ENCODE results near the gene TNFRSF6B.
A peak's percentile ranks its signal among the peaks of the same experiment; 100 is the strongest.

The TNFRSF6B gene

DNA sequence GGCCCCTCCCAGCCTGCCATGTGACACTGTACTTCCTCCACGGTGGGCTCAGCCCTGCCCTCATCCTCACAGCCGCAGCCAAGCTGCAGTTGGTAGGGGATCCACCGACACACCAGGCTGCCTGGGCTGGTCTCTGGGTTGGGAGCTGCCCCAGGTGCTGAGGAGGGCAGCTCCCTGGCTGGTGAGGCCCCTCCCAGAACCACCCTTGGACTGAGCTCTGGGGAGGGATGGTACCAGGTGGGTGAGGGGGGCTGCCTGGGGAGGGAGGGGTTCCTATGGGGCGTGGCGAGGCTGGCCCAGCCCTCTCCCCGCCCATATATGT is 185 bp upstream of the TNFRSF6B start:
- no peak for DNase-seq (ENCODE audit: low read depth in 2 of 2)

DNA sequence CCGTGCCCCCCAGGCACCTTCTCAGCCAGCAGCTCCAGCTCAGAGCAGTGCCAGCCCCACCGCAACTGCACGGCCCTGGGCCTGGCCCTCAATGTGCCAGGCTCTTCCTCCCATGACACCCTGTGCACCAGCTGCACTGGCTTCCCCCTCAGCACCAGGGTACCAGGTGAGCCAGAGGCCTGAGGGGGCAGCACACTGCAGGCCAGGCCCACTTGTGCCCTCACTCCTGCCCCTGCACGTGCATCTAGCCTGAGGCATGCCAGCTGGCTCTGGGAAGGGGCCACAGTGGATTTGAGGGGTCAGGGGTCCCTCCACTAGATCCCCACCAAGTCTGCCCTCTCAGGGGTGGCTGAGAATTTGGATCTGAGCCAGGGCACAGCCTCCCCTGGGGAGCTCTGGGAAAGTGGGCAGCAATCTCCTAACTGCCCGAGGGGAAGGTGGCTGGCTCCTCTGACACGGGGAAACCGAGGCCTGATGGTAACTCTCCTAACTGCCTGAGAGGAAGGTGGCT is 960 bp downstream of the TNFRSF6B start:
- no peak for DNase-seq (ENCODE audit: low read depth in 2 of 2)

DNA sequence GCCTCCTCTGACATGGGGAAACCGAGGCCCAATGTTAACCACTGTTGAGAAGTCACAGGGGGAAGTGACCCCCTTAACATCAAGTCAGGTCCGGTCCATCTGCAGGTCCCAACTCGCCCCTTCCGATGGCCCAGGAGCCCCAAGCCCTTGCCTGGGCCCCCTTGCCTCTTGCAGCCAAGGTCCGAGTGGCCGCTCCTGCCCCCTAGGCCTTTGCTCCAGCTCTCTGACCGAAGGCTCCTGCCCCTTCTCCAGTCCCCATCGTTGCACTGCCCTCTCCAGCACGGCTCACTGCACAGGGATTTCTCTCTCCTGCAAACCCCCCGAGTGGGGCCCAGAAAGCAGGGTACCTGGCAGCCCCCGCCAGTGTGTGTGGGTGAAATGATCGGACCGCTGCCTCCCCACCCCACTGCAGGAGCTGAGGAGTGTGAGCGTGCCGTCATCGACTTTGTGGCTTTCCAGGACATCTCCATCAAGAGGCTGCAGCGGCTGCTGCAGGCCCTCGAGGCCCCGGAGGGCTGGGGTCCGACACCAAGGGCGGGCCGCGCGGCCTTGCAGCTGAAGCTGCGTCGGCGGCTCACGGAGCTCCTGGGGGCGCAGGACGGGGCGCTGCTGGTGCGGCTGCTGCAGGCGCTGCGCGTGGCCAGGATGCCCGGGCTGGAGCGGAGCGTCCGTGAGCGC is 1.6 kb downstream of the TNFRSF6B start:
- no peak for DNase-seq (ENCODE audit: low read depth in 2 of 2)

DNA sequence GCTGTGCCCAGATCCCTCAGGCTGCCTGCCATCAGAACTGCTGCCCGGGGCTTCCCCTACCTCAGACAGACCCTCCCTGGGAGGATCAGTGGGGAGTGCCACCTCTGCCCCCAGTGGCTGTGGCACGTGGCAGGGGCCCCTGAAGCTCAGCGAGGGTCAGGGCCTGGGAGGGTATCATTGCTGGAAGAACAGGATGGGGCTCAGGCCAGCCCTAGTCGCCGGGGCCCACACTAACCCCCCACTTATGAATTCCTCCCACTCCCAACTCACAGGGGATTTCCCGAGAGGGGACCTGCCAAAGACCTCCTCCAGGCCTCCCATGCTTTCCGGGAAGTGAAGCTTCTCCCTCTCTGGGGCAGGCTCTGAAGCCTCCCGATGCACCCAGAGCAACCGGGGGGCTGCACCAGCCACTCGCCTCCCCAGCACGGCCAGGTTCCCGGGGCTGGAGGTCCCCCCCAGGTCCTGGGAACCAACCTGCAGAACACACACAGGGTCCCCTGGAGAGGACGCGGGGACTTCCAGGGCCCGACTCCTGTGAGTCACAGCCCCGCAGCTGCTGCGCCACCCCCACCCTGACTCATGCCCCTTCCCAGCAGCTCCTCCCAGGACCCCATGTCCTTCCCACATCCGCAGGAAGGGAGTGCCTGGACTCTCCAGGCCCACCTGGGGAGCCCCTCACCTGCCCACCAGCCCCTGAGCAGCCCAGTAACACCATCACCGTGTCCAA is 2.5 kb downstream of the TNFRSF6B start:
- DNase-seq (ENCODE audit: low read depth in 2 of 2) = peak; percentile 40 to 55

DNA sequence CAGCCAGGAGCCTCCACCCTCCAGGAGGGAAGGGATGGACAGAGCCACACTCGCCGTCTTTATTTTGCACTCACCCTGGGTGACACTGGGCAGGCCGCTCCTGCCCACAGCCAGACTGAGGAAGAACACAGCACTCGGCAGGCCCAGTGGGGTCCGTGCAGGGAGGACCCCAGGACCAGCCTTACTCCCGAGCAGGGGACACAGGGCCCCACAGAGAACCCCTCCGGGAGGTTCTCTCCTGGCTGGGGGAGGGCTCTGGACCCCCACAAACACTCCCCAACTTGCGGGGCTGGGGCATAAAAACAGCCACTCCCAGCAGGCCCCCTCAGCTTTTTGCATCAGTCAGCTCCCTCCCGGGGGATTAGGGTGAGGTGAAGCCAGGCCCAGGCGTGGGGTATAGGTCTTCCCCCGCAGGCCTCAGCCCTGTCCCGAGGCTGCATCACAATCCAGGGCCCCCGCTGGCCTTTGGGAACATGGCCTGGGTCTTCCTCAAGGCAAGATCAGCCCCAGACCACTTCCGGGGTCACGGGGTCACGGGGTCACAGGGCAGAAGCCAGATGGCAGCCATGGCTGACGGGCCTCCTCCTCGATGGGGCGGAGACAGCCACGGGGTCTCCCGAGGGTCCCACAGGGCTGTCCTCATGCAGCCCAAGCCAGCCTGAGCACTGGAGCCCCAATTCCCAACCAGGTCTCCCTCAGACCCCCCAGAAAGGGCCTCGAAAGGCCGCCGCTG is 3.2 kb downstream of the TNFRSF6B start:
- DNase-seq (ENCODE audit: low read depth in 2 of 2) = no peak

DNA sequence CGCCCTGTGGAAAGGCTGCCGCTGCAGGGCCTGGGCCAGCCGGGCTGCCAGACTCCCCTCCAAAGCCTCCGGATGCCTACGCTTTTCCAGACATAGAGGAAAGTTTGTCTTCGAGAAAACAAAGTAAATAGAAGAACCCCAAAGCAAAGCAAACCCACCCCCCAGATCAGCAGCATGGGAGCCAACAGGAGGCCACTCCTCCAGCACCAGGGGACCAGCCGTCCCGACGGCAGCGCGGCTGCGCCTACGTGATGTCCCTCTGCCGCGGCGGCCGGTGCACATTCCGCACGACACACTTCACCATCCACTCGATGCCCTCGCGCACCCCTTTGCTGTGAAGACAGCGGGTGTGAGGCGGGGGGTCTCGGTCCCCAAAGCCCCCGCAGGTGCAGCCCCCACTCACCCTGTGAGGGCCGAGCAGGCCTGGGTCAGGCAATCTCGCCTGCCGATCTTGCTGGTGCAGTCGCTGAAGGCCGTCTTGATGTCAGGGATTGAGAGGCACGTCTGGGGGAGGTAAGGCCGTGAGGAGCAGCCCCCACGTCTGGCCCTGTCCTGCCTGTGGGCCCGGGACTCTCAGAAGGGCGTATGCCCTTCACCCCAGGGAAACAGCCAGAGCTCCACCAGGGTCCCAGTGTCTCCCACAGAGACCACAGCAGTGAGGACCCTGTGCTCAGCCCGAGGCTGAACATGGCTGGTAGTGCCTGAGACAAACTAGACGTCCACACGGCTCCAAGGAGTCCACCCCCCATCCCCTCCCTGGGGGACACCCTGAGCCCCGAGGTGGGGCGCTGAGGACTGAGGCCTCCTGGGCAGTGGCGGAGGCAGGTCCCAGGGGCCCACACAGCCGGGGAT is 4.0 kb downstream of the TNFRSF6B start:
- no peak for DNase-seq (ENCODE audit: low read depth in 2 of 2)

DNA sequence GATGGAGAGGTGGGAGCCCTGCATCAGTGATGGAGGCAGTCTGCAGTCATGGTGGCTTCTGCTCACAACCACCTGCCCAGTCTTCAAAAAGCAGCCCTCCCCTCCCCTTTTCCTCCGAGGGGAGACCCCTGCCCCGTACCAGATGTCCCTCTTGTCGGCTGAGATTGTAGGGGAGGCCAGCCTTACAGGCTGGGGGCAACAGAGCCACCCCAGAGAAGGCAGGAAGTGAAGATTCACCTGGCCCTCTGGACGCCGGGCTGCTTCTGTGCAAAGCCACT is 4.5 kb downstream of the TNFRSF6B start:
- no peak for DNase-seq (ENCODE audit: low read depth in 2 of 2)

DNA sequence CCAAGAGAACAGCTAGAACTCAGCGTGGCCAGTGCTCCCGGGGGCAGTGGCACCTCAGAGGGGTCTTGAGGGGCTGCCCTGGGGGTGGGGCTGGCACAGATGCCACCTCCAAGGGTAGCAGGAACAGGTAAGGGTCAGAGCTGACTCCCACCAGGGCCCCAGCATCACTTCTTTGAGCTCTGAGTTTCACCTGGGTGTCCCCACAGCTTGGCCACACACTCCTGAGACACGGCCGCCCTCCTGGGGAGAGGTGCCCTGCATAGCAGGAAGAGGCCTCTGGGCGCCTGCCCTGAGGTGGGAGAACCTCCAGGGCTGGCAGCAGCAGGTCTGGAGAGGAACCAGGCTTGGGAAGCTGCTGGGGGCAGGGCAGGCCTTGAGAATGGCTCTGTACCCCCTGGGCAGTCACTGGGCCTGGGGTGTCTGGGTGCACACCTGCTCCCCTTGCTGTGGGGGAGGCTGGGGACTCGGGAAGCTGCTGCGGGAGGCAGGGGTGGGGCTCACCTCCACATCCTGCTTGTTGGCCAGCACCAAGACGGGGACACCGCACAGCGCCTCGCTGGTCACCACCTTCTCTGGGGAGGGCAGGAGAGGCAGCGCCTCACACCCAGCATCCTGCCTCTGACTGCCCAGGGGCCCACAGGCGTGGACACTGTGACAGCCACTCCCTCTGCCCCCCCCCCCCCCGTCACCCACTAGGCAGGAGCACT is 5.0 kb downstream of the TNFRSF6B start:
- DNase-seq (ENCODE audit: low read depth in 2 of 2) = no peak

DNA sequence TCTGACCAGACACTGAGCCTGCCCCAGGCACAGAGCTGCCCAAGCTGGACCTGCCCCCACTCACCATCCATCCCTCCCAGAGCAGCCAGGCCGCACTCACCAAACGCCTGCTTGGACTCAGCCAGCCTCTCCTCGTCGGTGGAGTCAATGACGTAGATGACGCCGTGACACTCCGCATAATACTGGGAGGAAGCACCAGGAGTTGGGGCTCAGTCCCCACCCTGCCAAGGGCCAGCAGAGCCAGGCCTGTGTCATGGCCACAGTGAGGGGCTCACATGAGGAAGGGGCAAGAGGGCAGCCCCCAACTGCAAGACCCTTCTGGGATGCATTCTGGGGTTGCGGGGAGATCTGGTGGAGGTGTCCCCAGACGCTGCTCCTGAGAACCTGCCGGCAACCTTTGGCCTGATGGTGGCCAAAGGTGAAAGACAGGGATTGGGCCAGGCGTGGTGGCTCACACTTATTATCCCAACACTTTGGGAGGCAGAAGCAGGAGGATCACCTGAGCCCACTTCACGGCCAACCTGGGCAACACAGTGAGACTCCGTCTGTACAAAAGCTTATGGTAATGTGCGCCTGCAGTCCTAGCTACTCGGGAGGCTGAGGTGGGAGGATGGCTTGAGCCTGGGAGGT is 5.7 kb downstream of the TNFRSF6B start:
- DNase-seq (ENCODE audit: low read depth in 2 of 2) = no peak

DNA sequence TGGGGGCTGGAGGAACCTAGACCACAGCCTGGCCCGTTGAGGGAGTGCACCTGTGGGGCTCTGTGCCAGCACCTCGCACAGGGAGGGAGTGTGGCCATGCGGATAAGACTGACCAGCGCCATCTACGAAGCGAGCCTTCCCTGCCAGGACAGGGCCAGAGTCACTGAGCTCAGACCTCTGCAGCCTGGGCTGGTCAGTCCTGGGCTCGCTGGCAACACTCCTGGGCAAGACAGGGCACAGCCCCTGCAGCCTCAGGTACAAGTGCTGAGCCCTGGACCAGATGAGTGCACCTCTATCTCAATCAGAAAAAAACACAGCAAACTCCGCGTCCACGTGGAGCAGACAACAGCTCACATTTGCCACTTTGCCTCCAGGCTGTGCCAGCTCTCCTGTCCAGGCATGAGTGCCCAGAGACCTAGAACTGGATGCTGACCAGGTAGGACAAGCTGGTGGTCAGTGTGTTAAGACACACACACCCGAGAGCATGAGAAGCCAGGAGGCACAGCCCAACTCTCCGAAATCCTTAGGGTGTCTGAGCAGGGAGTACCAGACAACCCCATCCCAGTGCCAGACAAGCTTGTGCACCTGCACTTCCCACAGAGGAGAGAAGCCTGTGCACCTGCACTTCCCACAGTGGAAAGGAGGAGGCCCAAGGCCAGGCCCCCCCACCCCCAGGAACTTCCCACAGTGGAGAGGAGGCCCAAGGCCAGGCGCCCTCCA is 6.5 kb downstream of the TNFRSF6B start:
- DNase-seq (ENCODE audit: low read depth in 2 of 2) = no peak

DNA sequence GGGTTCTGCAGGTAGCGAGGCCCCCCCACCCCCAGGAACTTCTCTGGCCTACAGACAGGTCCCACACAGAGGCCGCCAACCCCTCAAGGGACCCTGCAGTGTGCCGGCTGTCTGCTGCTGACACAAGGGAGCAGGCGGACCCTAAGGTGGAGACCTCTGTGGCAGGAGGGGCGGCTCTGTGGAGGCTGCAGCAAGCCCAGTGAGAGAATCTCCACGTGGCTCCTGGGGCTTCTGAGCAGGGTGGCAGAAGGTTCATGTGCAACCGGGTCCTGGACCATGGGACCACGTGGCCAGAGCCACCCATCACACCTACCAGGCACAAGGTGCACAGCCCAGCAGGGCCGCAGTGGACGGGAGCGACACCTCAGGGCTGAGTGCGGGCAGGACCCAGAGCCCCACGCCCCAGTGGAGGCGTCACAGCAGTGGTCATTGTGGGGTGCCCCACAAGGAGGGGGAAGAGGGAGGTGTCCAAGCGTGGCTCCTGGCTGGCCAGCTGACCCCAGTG is 7.1 kb downstream of the TNFRSF6B start:
- no peak for DNase-seq (ENCODE audit: low read depth in 2 of 2)

DNA sequence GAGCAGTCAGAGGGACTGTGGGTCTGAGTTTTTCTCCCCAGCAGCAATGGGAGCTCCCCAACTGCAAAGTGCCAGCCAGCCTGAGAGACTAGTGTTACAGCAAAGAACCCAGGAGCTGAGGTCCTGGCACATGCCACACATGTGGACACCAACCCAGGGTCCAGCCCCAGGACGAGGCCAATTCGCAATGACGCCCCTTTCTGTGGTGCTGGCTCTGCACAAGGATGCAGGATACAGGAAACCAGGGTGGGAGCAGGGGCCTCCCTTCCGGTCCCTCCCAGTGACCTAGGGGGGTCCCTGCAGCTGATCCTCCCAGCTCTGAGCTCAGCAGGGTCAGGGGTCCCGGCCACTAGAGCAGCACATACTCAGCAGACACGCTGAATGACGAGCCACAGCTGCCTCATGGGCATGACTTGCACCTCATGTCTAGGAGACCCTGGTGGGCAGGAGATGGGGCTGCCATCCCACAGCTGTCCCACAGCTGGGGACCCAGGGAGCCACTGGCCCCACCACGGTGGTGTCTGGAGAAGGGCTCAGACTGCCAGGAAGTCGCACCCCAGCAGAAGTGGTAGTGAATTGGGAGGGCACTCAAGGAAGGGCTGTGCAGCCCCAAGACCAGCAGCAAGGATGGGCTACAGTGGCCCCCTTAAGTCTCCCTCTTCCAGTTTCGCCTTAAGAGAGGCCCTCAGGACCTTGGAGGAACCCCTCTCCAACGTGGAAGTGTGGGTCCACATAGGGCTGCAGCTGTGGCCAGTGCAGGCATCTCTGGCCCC is 7.7 kb downstream of the TNFRSF6B start:
- no peak for DNase-seq (ENCODE audit: low read depth in 2 of 2)

DNA sequence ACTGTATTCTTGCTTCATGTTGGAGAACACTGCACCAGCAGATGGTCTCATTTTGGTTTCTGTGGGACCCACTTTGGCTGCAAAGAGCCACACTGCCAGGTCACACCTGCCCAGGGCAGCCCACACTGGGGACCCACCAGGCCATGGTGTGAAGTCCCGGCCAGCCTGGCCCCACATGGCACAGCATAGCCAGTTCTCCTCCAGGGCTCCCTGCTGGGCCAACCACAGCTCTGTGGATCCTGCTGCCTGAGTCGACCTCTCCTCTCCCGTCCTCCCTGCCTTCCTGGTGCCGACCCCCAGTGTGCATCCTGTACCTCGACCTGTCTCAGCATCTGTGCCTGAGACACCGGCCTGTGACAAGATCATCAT is 8.3 kb downstream of the TNFRSF6B start:
- DNase-seq (ENCODE audit: low read depth in 2 of 2) = no peak

DNA sequence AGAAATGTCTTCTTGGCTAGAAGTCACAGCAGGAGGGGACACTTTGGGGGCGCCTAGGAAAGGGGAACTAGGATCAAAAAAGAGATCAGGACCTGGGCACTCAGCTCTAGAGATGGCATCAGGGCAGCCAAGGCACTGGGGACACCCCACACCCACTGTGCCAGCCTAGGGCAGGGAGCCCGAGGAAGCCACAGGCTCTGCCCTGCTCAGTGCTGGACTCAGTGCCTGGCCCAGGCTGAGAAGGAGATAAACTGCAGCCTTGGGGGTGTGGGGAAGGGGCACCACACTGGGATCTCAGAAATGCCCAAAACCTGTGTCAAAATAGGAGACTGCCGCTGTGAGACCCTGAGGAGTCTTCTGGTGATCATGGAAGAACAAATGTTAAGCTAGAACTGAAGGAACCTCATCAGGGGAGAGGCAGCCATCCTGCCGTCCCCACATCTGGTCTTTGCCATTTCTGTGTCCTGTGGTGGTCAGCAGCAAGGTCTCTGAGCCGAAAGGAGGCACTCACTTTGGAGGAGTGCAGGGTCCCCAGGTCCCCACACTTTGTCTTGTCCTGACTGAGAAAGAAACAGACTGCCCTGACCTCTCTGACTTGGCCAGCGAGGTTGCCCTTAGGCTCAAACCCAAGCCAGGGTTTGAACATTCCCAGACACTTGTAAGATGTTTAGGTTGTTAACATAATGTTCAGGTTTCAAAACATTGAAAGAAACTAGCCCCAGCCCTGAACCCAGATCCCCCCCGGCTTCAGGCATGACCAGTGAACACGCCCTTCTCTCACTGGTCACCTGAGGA is 9.0 kb downstream of the TNFRSF6B start:
- DNase-seq (ENCODE audit: low read depth in 2 of 2) = no peak

DNA sequence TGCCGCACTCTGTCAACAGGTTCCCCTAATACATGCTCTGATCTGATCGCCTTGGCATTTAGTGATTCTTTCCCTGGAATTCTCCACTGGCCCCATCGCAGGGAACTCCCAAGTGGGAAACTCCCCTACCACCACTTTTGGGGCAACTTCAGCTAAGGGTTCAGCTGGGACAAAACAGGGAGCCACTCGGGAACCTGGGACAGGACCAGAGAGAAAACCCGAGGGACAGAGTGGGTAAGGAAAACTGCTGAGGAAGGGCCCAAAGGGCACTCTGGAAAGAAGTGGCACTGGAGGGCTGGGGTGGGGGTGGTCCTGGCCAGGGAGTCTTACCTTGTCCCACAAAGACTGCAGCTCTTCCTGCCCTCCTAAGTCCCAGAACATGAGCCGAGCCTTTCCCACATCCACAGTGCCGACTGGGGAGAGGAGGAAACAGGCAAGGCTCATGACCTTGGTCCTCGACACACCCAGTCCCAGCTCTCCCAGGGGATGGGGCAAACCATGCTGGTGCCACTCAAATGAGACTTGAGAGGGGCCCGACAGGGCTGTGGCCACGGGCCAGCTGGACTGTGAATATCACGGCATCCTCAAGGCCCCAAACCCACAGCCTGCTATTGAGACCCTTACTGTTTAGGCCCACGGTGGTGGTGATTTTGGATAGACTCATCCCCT is 9.7 kb downstream of the TNFRSF6B start:
- DNase-seq (ENCODE audit: low read depth in 2 of 2) = no peak

DNA sequence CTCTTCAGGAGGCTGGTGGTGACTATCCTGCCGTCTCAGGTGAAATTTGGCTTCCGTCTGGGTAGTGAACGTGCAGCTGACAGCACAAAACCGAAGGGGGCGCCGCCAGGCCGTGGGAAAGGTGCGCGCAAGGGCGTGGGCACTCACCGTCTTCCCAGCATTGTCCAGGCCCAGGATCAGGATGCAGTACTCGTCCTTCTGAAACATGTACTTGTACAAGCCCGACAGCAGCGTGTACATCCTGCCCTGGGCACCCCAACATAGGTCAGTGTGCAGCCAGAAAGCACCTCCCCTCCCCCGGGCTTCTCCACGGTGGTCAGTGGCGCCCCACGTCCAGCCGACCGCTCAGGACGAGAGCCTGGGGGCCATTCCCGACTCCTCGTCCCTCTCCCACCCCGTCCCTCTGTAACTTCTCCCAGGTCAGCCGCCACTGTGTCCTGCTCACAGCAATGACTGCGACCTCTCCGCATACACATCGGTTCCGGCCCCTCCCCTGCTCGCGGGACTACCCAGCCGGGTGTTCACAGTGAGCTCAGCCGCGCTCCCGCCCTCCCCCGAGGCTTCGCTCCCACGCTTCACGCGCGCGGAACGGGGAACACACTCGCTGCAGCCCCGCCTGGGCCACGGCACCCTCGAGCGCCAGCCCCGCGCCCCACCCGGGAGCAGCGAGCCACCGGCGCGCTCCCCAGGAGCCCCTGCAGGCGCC is 10.6 kb downstream of the TNFRSF6B start:
- DNase-seq (ENCODE audit: low read depth in 2 of 2) = no peak

DNA sequence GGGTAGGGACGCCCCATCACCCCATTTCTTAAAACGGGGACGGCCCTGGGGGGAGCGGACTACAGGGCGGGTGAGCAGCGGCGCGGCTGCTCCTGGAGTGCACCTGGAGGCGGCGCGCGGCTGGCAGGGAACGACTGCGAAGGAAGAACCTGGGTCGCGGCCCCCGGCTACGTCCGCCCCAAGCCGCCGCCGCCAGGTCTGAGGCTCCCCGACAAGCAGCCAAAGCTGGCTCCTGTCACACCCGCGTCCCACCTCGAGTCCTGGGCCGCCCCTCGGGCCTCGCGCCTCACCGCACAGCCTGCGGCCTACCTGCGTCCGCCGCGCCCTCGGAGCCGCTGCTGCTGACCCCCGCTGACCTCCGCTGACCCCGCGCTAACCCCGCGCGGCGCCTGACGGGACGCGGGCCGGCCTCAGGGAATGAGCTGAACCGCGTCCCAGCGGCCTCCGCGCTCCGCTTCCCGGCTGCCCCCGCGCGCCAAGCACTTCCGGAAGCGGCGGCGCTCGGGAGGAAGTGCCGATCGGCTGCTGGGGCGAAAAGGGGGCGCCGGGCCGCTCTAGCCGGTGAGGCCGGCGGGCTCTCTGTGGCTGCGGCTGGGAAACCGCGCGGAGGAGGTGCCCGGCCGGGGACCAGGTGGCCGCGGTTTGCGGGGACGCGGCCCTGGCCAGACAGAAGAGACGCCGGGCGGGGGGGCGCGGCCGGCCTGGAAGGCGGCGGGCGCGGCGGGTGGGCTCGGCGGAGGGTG is 11.3 kb downstream of the TNFRSF6B start, which contains the start of the genes ARFRP1 and ZGPAT:
ARFRP1 (minus strand) TSS at position 419 of the 743 bp plus-strand sequence. CDS start 885 bp downstream, outside the sequence.
ZGPAT (plus strand) TSS at position 482 of the 743 bp plus-strand sequence. CDS start 542 bp downstream, outside the sequence.
- peak; percentile 37 to 38 for DNase-seq (ENCODE audit: low read depth in 2 of 2)

Measured in fibroblast of skin of left biceps (primary cell).